ENCODE data around the gene C1QTNF5.

C1QTNF5 gene

GRCh38 chr11:119373059-119373920 is 32.6 kb upstream of the C1QTNF5 start:
- no peak for DNase-seq

DNA sequence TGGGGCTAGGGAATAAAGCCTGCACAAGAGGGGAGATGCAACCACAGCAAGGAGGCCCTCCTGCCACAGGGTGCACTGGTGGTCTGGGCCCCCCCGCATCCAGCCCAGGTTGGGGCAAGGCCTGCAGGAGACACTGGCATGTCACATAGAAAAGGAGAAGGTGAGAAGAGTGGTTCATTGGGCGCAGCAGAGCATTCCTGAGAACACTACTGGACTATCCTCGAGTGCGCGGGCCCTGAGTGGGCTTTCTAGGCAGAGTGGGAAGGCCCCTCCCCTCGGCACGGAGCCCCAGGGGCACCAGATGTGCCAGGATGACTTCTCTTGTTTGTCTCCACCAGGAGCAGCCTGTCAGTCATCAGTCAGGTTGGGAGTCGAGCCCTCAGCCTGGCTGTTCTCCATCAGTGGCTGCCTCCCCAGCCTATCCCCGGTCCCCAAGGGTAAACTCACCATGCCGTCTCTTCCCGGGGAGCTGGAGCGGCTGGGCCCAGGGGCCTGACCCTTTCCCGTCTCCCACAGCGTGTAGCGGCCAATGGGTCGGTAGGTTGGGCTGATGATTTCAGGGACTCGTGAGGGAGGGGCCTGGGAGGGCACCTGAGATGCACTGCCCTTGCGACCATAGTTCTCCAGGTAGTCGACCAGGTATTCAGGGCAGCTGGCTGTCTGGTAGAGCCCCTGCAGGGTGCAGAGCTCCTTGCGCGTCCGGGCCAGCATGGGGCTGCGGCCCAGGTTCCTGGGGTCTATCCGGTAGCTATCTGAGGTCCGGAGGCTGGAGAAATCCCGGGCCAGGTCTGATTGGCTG is 31.8 kb upstream of the C1QTNF5 start:
- no peak for DNase-seq

DNA sequence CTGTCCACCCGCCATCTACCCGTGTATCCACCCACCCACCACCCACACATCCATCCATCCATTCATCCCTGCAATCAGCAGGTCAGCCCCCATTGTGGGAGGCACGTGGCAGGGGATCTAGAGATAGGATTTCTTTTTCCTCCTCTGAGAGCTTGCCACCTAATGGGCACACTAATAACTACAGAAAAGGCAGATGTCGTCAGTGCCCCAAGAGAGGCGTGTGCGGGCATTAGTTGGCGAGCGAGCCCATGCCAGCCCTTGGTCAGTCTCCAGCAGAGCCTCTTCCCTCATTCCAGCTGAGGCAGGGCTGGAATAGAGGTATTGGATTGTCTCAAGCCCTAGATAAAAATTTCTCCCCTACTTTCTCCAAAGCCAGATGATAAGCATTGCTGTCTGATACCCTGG is 31.1 kb upstream of the C1QTNF5 start:
- DNase-seq, result no peak

DNA sequence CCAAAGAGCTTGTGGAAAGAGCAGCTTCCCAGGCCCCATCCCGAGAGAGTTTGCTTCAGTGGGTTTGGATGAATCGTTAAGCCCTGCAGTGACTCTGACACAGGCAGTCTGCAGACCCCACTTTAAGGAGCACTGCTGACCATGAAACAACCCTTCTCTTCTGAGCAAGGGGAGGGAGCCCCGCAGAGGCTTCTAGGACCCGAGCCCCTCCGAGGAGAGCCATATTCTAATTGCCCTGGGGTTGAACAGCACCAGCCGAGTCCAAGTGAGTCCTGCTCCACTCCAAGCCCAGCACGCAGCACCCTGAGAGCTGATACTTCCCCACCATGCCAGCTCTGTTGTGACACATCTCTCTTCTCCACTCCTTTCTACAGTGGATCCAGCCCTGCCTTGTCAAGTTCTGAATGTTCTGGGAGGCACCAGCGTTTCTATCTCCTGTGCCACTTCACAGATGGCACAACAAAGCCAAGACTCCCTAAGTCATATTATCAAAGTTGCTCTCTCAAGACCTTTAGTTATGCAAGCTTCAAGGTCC is 30.5 kb upstream of the C1QTNF5 start:
- no peak for DNase-seq

GRCh38 chr11:119370486-119371046 is 29.9 kb upstream of the C1QTNF5 start:
- peak in 1 of 2 donors; percentile 39 for DNase-seq

DNA sequence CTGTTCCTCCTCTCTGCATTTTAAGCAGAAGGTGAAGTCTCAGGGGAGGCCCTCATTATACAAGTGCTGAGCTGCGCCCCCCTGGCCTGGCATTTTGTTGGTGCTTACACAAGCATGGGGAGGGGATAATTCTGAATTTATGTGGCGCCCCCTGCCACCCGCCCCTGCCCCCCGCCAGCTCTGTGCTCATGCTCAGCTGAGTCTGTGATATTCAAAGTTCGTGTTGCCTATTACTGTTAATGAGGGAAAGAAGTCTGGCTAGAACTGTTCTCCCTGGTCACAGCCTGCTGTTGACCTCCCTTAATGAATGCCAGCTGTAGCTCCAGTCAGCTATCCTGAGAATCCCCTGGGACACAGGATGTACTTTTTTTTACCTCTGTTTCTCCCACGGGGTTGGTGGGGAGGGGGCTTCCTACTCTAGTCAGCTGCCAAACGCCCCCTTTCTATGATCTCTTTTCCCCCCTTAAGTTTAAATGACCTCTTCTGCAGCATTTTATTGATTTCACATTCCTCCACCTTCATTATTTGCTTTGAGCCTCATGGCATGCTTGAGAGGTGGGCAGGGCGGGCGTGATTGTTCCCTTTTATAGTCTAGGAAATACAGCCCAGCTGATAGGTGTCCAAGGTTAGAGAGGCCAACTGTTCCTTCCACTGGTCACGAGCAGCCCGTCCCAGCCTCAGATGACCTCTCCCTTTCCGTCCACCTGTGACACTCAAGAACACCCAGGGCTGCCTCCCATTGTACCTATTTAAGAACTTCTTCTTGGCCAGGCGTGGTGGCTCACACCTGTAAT is 28.6 kb upstream of the C1QTNF5 start:
- DNase-seq, result no peak

DNA sequence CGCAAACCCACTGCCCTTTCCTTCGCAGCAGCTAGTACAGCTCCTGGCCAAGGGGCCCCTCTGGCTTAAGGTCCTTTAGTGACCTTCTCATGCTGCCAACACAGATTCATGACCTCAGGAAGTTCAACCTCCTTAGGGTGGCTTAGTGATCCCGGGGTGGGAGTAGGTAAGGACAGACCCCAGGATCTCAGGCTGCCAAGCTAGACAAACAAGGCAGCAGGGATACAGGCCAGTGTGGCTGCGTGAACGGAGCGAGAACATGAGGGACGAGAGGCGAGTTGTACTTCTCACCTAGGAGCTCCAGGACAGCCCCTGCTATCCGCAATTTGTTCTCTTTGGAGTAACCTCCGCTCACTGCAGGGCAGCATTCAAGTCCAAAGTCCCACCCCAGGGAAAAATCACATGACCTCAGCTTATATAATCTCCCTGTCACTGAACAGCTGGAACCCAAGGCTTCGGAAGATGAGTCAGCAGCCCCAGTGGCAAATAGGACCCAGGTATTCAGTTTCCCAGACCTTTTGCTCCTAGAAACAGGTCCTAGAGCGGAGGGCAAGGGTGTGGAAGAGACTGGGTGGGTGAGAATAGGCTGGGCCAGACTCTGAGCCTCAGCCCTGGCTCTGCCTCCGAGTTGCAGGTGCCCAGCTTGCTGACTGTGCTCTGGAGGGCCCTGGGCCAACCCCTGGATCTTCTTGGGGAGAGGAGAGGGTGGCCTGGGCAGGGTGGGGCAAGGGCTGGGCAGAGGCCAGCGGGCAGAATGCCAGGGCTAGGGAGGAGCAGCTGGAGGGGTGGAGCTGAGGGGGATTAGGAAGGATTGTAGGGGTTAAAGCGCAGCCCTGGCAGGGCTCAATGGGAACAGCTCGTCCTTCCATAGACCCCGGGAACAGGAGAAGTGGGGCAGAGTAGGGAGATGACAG is 27.7 kb upstream of the C1QTNF5 start:
- DNase-seq, result no peak

GRCh38 chr11:119367661-119368120 is 27.0 kb upstream of the C1QTNF5 start:
- no peak for DNase-seq

GRCh38 chr11:119366690-119367620 is 26.3 kb upstream of the C1QTNF5 start:
- DNase-seq, result no peak

GRCh38 chr11:119365071-119365591 is 24.4 kb upstream of the C1QTNF5 start:
- DNase-seq, result no peak

- DNase-seq, result peak; percentile 46 to 61
These were observed 23.3 kb upstream of the C1QTNF5 start for GRCh38 chr11:119363851-119364590.

DNA sequence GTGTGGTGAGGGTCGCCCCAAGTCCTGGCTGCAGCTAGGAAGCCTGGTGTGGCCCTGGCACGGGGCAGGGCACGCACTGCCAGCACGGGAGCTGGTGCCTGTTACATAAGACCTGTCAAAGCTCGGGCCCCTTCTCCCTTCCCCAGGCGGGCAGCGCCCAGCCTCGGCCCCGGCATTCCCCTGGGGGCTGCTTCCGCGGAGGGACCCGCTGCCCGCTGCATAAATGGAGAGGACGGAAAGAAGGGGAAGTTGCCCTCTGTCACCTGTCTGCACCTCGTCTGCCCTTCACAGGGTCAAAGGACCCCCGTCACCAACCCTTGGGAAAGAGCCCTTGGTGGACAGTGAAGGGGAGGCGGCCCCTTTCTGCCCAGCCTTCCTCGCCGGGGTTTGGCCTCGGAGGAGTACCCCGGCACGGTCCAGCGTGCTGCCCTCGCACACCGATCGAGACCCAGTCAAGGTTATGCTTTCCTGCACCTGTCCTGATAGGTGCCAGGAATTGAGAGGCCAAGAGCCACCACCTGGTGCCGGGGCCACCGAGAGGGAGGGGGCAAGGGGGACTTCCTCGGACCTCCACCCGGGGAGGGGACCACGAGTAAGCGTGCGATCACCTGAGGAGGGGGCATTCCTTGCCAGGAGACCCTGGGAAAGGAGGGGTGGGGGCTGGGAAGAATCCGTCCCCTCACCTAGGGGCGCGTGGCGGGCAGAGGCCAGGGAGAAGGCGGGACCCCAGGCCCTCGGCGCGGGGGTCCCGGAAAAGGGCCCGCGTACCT is 22.6 kb upstream of the C1QTNF5 start:
- no peak for DNase-seq

DNA sequence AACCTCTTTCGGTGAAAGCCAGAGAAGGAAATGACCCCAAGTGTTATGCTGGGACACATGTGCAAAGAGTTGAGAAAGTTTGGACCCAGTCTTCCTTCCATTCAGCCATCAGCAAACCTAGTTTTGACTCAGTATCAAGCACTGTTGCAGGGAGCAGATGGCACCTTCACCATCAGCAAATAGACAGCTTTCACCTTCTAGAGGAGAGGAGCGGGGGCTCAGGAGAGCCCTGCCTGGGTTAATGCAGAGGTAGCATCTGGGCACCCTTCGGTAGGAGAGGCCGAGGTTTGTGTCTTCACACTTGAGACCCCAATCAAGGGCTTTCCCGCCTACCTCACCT is 22.0 kb upstream of the C1QTNF5 start:
- no peak for DNase-seq

- DNase-seq, result no peak
These were observed 21.4 kb upstream of the C1QTNF5 start for GRCh38 chr11:119361941-119362725.

GRCh38 chr11:119361056-119361787 is 20.5 kb upstream of the C1QTNF5 start:
- DNase-seq, result no peak

- DNase-seq, result no peak
These were observed 18.9 kb upstream of the C1QTNF5 start for GRCh38 chr11:119359365-119360214.

Measured in CD4-positive, alpha-beta T cell treated with Interleukin-4 for 1 hour (primary cell).